ENCODE data around the gene OR1K1.
"Not testable (repeated sequence)": the region's sequence is repeated elsewhere in the genome, so short reads cannot be mapped to it uniquely, and the experiment has no call there.

Gene OR1K1, protein sequence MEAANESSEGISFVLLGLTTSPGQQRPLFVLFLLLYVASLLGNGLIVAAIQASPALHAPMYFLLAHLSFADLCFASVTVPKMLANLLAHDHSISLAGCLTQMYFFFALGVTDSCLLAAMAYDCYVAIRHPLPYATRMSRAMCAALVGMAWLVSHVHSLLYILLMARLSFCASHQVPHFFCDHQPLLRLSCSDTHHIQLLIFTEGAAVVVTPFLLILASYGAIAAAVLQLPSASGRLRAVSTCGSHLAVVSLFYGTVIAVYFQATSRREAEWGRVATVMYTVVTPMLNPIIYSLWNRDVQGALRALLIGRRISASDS

DNA sequence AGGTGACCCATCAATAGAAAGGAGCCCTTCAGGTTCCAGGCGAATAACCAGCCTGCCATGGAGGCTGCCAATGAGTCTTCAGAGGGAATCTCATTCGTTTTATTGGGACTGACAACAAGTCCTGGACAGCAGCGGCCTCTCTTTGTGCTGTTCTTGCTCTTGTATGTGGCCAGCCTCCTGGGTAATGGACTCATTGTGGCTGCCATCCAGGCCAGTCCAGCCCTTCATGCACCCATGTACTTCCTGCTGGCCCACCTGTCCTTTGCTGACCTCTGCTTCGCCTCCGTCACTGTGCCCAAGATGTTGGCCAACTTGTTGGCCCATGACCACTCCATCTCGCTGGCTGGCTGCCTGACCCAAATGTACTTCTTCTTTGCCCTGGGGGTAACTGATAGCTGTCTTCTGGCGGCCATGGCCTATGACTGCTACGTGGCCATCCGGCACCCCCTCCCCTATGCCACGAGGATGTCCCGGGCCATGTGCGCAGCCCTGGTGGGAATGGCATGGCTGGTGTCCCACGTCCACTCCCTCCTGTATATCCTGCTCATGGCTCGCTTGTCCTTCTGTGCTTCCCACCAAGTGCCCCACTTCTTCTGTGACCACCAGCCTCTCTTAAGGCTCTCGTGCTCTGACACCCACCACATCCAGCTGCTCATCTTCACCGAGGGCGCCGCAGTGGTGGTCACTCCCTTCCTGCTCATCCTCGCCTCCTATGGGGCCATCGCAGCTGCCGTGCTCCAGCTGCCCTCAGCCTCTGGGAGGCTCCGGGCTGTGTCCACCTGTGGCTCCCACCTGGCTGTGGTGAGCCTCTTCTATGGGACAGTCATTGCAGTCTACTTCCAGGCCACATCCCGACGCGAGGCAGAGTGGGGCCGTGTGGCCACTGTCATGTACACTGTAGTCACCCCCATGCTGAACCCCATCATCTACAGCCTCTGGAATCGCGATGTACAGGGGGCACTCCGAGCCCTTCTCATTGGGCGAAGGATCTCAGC, at the start of gene OR1K1:
Gene OR1K1 (plus strand): TSS at position 58 of the 995 bp plus-strand sequence. CDS start 0 bp downstream, at position 58.
- no peak for DNase-seq

DNA sequence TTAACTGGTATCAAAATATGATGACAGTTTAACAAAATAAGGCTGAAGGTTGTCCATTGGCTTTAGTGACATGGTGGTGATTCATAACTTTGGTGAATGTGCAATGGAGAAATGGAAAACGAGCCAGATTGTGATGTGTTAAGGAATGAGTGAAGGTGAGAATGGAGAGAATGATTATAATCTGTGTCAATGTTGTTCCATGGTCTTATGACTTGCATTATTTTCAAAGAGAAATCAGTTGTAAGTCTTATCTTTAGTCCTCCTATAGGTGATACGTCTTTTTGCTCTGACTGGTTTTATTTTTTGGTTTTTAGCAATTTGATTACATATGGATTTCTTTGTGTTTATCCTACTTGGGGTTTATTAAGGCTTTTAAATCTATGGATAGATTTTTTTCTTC, 45.1 kb upstream of the OR1K1 start:
- DNase-seq, result no peak

DNA sequence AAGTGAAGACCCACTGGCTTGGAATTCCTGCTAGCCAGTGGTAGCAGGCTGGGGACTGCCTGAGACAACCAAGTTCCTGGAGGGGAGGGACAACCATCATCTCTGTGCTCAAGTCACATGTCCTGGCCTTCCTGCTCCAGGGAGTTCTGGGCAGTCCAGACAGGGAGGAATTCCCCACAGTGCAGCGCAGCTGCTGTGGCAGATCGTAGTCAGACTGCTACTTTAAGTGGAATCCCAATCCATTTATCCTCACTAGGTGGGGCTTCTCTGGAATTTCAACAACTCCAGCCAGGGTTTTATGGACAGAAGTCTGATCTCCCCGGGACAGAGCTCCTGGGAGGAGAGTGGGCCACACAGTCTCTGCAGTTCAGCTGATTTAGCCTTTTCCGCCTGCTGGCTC, 32.1 kb upstream of the OR1K1 start:
- DNase-seq, result no peak

DNA sequence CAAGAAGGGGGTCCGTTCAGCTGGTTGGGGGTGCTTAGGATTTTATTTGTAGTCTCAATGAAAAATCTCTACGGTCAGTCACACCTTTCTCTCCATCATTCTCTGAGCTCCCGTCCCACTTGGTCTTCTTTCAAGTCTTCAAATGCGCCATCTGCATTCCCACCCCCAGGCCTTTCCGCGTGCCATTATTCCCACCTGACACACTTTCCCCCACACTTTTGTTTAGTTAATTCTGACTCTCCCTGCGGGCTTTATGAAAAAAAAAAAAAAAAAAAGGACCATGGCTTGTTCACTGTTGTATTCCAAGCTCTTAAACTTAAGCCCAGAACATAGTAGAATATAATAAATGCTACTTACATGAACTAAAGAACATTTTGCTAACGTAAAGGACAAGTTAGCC, 22.9 kb upstream of the OR1K1 start:
- no peak for DNase-seq

DNA sequence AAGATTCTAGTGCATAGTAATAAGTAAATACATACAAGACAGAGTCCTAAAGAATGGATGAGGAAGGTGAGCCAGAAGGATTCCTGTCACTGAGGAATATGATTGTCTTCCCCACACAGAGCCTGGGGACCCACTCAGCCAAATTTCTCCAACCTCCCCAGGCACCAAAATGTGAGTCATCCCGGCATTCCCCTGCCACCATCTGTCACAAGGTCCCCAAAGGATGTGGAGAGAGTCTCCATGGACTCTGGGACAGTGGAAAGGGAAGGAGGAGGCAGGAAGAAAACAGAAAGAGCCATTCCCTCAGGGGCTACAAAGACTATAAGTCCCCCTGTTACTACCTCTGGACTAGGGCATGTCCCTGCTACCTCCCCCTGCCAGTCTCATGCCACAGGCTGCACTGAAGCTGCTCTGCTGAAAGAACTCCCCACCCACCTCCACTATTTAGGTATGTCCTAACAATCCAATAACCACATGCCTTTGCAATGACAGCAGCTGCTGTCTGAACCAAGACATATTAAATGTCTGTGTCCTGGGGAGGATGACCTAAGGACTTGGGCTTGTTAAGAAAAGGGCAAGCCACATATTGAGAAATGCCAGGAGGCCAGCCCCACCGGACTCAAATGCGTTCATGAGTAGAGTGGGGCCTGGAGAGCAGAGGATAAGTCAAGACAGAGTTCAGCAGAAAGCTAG, 21.8 kb upstream of the OR1K1 start:
- no peak for DNase-seq

DNA sequence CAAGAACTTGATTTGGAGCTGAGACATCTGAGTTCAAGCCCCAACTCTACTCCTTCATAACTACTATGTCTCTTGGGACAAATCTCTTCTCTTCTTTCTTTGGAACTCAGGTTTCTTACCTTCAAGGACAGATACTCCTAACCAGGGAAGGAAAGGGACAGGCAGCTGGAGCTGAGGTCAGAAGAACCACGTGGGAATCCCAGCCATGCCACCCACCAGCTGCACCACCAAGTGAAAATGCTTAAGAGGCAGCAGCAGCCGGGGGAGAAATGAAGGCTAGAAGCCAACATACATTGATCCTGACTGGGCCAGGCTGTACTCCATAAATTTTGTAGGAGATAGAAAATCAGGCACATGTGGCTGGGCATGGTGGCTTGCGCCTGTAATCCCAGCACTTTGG, 20.7 kb upstream of the OR1K1 start:
- DNase-seq, result no peak

DNA sequence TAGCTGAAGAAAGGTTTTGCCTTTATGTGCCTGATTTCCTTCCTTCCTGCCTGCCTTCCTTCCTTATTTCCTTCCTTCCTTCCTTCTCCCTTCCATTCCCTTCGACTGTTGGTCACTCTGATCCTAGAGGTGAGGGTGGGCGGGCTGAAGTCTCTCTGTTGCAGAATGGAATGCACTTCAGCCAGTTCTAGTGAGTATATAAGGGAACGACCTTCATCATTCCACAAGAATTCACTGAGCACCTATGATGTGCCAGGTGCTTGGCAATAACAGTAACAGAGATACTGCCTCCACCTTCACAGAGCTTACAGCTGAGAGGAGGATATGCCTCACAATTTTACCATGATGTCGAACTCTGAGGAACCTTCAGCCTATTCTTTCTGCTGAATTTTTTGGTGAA, 19.9 kb upstream of the OR1K1 start:
- no peak for DNase-seq

DNA sequence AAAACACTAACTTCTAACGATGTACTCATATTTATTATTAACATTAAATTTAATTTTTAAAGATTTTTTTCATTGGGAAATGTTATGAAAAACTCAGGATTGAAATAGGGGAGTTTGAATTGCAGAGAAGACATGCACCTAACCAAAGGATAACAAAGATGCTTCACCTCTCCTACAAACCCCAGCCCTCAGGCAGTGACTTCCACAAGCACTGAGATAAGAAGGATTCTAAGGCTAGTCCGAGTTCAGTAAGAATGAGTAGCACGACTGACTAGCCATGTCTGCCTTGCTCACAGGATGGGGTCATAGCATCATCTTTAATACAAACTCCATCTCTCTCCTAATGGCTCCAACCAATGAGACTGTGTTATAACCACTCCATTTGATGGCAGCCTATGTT, 18.3 kb upstream of the OR1K1 start:
- DNase-seq, result no peak

DNA sequence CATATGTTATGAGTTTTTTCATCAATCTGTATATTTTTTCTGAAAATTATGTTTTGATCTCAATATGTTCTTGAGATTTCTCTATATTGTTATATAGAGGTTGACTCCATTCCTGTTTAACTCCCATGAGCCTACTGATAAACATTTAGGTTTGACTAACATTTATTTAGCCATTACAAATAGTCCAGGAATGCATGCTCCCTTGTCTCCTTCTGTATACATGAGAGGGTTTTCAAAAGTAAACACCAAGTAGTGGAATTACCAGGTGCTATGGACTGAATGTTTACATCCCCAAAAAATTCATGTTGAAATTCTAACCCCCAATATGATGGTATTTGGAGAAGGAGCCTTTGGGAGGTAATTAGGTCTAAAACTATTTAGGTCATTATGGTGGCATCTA, 14.7 kb upstream of the OR1K1 start:
- no peak for DNase-seq

DNA sequence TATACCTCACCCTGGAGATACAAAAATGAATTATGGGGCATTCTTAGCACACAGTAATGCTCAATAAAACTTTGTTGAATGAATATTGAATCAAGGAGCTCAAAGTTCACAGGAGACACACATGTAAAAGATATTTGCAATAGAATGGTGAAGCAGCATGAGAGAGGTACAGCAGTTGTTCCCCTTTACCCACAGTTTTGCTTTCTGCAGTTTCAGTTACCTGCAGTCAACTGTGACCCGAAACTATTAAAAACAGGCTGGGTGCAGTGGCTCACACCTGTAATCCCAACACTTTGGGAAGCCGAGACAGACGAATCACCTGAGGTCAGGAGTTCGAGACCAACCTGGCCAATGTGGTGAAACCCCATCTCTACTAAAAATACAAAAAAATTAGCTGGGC, 13.6 kb upstream of the OR1K1 start:
- no peak for DNase-seq

DNA sequence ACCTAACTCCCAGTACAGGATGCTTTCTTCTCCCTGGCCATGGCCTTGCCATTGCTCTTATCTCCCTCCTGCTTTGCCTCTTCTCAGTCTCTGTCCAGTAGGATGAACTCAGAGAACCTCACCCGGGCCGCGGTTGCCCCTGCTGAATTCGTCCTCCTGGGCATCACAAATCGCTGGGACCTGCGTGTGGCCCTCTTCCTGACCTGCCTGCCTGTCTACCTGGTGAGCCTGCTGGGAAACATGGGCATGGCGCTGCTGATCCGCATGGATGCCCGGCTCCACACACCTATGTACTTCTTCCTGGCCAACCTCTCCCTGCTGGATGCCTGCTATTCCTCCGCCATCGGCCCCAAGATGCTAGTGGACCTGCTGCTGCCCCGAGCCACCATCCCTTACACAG, 11.1 kb upstream of the OR1K1 start, which contains the start of gene OR5C1:
Gene OR5C1 (plus strand): TSS at position 103 of the 400 bp plus-strand sequence. CDS start 0 bp downstream, at position 103.
- DNase-seq, result no peak

DNA sequence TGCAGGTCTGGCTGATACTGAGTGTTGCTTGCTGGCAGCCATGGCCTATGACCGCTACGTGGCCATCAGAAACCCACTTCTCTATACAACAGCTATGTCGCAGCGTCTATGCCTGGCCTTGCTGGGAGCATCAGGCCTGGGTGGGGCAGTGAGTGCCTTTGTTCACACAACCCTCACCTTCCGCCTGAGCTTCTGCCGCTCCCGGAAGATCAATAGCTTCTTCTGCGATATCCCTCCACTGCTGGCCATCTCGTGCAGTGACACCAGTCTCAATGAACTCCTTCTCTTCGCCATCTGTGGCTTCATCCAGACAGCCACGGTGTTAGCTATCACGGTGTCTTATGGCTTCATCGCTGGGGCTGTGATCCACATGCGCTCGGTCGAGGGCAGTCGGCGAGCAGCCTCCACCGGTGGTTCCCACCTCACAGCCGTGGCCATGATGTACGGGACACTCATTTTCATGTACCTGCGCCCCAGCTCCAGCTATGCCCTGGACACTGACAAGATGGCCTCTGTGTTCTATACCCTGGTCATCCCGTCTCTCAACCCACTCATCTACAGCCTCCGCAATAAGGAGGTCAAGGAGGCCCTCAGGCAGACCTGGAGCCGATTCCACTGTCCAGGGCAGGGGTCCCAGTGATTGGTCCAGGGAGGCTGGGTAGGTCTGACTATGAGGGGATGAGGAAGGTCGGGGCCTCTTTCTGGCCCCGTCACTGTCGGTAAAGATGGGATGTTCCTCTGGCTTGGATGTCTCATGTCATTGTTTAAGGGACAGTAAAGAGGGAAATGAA, 10.5 kb upstream of the OR1K1 start:
- DNase-seq, result no peak

DNA sequence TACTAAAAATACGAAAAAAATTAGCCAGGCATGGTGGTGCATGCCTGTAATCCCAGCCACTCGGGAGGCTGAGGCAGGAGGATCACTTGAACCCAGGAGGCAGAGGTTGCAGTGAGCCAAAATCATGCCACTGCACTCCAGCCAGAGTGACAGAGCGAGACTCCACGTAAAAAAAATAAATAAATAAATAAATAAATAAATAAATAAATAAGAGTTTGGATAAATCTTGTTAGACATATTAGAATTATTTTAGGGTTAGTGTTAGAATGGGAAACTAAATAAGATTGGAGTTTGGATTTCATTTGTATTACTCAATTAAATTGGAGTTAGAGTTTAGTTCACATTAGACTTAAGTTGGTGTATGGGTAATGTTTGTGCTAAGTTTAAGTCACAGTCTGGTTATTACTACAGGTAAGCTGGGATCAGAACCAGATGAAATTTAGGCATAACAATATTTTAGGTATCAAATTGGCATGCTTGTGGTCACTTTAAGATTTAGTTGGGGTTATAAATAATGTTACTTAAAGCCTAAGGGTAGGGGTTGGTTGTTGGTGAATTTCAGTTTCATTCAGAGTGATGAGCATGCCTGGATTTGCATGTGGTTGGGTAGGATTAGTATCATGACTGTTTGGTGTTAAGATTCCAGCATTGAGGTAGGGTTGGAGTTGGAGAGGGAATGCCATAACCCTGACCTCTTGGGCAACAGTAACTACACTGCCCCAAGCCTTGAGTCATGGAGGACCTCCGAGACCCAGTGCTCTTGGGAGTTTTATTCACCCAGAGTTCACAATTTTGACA, 7.9 kb upstream of the OR1K1 start:
- DNase-seq, result no peak

DNA sequence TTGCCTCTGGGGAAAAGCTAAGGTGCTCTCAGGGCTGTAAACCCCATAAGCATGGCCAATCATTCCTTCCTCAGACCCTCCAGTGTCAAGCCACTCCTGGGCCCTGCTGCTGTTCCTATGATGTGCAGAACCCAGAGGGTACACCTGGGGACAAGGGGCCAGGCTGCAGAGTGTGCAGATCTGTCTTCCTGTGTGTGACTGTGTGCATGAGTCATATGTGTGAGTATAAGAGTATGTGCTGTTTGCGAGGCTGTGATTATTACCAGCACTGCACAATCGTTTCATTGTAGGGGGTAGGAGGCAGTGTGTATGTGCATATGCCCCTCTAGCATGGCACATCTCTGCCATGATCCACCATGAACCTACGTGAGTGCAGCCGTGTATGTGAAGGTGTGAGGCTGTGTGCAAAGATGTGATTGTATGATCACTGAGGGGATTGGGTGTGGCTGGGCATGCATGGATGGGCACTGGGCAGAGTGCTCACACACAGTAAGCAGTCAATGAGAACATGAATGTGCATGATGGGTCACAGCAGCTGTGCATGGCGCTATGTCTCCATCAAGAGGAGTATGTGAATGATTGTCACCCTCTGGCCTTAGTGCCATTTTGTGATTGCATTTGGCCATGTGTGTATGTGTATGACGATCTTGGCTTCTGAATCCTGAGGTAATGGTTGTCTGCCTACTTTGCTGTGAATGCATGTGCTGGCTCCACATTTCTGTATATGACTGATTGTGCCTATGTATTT, 2.4 kb upstream of the OR1K1 start:
- no peak for DNase-seq

DNA sequence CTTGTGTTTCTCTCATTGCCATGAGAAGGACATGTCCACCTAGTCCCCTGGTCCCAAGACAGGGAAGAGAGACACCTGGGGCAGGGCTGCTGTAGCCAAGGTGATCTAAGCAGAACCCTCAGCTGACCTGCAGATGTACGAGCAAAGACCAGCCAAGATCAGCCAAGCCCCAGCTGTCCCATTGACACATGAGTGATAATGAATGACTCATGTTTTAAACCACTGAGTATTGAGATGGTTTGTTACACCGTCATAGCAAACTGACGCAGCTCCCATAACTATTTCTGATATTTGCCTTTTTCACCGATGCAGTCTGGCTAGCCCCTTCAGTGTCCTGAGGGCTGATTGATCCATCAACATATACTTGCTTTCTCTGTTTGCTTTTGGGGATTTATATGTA, 6.7 kb downstream of the OR1K1 start:
- no peak for DNase-seq

DNA sequence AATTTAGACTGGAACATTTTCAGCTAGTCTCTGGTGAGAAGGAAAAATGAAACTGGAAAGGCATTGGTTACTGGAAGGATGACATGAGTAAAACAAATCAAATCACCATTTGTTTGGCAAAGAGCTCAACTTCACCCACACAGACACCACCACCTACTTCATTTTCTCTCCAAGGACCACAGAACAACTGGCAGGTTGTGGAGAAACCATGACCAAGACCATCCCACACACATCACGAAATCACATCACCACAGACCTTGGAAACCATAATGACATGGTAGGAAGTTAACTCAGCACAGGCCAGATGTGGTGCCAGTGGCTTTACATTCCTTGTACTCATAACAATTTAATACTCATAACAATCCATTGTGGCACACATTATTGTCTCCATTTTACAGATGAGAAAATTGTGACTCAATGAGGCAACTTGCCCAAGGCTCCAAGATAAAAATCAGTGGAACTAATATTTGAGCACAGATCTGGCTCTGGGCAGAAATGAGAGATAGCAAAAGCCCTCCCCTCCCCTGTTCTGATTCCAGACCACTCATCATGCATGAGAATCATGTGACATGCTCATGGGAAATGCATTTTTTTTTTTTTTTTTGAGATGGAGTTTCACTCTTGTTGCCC, 7.5 kb downstream of the OR1K1 start:
- no peak for DNase-seq

DNA sequence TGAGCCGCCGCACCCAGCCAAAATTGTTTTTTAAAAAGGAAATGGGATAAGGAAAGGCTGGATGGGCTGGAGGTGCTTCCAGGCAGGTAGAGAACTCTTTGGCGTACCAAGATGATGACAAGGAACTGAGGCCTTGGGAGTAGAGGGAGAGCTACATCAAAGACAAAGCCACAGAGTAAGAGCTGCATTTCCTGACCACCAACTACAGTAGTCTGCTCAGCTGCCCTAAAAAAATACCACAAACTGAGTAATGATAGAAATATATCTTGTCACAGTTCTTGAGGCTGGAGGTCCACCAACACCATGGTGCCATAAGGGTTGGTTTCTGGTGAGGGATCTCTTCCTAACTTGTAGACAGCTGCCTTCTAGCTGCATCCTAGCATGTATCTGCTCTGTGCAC, 8.2 kb downstream of the OR1K1 start:
- no peak for DNase-seq

DNA sequence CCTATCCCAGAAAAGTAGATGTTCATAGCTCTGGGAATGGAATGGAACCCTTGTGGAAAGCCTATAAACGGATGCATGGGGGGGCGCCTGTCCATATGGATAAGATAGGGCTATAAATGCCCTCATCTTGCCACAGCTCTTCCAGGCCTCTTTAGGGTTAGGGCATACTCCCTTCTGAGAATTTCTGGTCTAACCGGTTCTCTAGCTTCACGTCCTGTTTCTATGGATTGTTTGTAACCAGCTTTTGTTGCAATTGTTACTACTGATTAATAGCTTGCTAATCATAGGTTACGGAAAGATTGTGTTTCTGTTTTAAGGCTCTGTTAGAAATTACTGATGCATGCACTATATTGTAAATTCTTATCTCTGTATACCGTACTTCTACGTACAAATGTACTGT, 9.3 kb downstream of the OR1K1 start:
- DNase-seq, result not testable (repeated sequence)

DNA sequence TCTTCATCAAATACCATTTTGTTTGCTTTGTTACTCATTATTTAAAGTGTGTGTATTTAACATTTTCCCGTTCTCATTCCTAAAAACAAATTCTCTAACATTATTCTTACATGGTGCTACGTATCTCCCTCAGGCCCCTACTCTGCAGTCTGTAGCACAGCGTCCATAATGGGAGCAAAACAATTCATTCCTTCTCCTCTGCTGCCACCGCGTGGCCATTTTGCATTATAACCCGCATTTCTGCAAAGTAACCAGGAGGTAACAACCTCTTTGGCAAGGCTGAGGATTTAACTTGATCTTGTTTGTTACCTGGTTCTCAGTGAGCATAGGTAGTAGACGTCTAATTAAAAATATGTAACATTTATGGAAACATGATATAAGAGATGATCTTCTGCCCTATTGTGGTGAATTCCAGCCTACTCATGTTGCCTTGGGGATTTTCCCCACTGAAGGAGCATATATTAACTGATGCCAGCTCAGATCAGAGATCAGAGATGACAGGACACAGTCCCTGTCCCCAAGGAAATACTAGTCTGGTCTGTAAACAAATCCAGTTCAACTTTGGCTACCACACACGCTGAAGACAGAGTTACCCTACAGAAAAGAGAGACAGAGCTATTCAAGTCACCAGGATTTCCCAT, 10.5 kb downstream of the OR1K1 start:
- DNase-seq, result peak; percentile 70

DNA sequence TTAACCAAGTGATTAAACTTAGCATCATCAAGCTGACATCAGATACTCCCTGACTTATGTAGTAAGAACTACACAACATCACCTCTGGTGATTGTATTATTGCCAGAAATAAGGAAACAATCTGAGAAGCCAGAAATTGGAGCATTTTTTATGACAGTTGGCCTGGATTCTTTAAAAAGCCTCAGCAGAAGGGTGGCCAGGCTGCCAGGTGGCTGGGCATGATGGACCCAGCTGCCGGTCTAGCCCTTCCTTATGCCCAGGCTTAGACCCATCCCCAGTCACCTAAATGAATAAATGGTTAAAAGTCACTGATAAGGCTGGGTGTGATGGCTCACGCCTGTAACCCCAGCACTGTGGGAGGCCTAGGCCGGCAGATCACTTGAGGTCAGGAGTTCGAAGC, 12.8 kb downstream of the OR1K1 start:
- DNase-seq, result no peak
